A673 (cell line): ENCODE data around the gene KRT81.

Experiments
- CTCF ChIP-seq: fragments of 300-800, 200-600 bp; sonication (generic); conservative IDR thresholded peaks from 2 replicates; pipeline ENCODE4 v1.5.1; 2017; ENCODE audit warnings: low read depth, mild to moderate bottlenecking, antibody characterized with exemption, low read length, moderate library complexity, mixed read lengths
- EZH2 ChIP-seq: fragments of 200-600 bp; sonication (generic); IDR thresholded peaks from 2 replicates; pipeline ENCODE4 v1.6.1; 2017; ENCODE audit warnings: borderline replicate concordance, low read depth, mild to moderate bottlenecking, mixed read lengths, antibody characterized with exemption, low read length; ENCODE audit not compliant: poor library complexity, severe bottlenecking

GRCh38 chr12:52245962-52246569, 45.3 kb downstream of the KRT81 start:
- TF ChIP-seq CTCF (no peak), EZH2 (no peak)
